Suprapubic skin (tissue), 4 donors: ENCODE measurements around the gene EXOC2.

Source experiments
- CTCF ChIP-seq, 2 donors: fragments of 200-600 bp in 1 of 2; fragments of 450-650 bp in 1 of 2; sonication (generic) in 1 of 2; IDR thresholded peaks; one replicate each; pipeline ENCODE4 v1.5.1; 2016 to 2019; ENCODE audit warnings: antibody characterized with exemption in 2 of 2, mild to moderate bottlenecking in 1 of 2, moderate library complexity in 1 of 2
- EP300 ChIP-seq: sonication (generic); formaldehyde crosslinking; IDR thresholded peaks from one replicate; pipeline ENCODE4 v1.6.1; 2017; ENCODE audit warnings: antibody characterized with exemption
- POLR2A ChIP-seq, 2 donors: fragments of 450-650 bp; IDR thresholded peaks; one replicate each; pipeline ENCODE4 v1.6.1; 2017; ENCODE audit warnings: antibody characterized with exemption in 2 of 2, mild to moderate bottlenecking in 2 of 2, moderate library complexity in 2 of 2
- POLR2AphosphoS5 ChIP-seq, 3 donors: sonication (generic); formaldehyde crosslinking; IDR thresholded peaks; one replicate each; pipeline ENCODE4 v1.6.1; 2017; ENCODE audit warnings: antibody characterized with exemption in 3 of 3

DNA sequence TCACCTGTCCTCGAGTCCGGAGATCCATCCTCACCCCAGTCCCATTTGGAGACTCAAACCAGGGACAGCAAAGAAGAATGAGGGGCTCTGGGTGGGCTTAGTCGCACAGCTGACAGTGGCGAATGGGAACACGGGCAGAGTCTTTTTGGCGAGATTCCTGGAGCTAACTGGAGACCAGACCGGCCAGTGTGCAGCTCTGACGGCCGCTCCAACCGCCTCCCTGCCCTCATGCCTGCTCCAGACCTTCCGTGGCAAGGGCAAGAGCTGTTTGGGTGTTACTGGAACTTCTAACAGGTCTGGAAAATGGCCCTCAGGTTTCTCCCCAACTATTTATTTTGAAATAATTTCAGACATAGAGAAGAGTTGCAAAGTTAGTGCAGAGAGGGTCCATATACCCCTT is 225.8 kb downstream of the EXOC2 start:
- TF ChIP-seq CTCF (IDR thresholded peaks at IDR 0.05) (no peak), POLR2A (IDR thresholded peaks at IDR 0.05) (no peak), EP300 (no peak), POLR2AphosphoS5 (IDR thresholded peaks at IDR 0.05) (no peak)
